Measurements from ENCODE around the gene CAP2.
"Not testable (repeated sequence)": the region's sequence is repeated elsewhere in the genome, so short reads cannot be mapped to it uniquely, and the experiment has no call there.

Gene CAP2

GRCh38 chr6:17429383-17430061 lies 36.1 kb downstream of the CAP2 start:
- Histone ChIP-seq H3K27me3 (replicated peaks; ENCODE audit: control insufficient read depth, insufficient read depth, low read length) (no peaks in the 10 kb centered on the region), H3K36me3 (ENCODE audit: control insufficient read depth, insufficient read depth, low read length) (no peaks in the 10 kb centered on the region), H3K4me3 (replicated peaks; ENCODE audit: low read depth, low read length) (no peak overlapping the region)
- DNase-seq (ENCODE audit: extremely low read depth, insufficient read length): no peak
- no peak for TF ChIP-seq CTCF (IDR thresholded peaks at IDR 0.05; ENCODE audit: insufficient read depth, low read length, poor library complexity, severe bottlenecking)

GRCh38 chr6:17431581-17431980 lies 38.2 kb downstream of the CAP2 start:
- no peaks in the 10 kb centered on the region for H3K36me3 ChIP-seq (ENCODE audit: control insufficient read depth, insufficient read depth, low read length)
- TF ChIP-seq CTCF (IDR thresholded peaks at IDR 0.05; ENCODE audit: insufficient read depth, low read length, poor library complexity, severe bottlenecking): no peak
- DNase-seq (ENCODE audit: extremely low read depth, insufficient read length): no peak
- H3K4me3 ChIP-seq (replicated peaks; ENCODE audit: low read depth, low read length): no peak overlapping the region
- no peaks in the 10 kb centered on the region for H3K27me3 ChIP-seq (replicated peaks; ENCODE audit: control insufficient read depth, insufficient read depth, low read length)

GRCh38 chr6:17432356-17432755 lies 39.0 kb downstream of the CAP2 start:
- no peak for TF ChIP-seq CTCF (IDR thresholded peaks at IDR 0.05; ENCODE audit: insufficient read depth, low read length, poor library complexity, severe bottlenecking)
- Histone ChIP-seq H3K4me3 (replicated peaks; ENCODE audit: low read depth, low read length) (no peak overlapping the region), H3K36me3 (ENCODE audit: control insufficient read depth, insufficient read depth, low read length) (no peaks in the 10 kb centered on the region), H3K27me3 (replicated peaks; ENCODE audit: control insufficient read depth, insufficient read depth, low read length) (no peaks in the 10 kb centered on the region)
- no peak for DNase-seq (ENCODE audit: extremely low read depth, insufficient read length)

- DNase-seq (ENCODE audit: extremely low read depth, insufficient read length): no peak
Observed at GRCh38 chr6:17439243-17439993, 46.0 kb downstream of the CAP2 start.

GRCh38 chr6:17440811-17441210 lies 47.4 kb downstream of the CAP2 start:
- not testable (repeated sequence) for DNase-seq (ENCODE audit: extremely low read depth, insufficient read length); H3K36me3 ChIP-seq (ENCODE audit: control insufficient read depth, insufficient read depth, low read length); H3K27me3 ChIP-seq (replicated peaks; ENCODE audit: control insufficient read depth, insufficient read depth, low read length); H3K4me3 ChIP-seq (replicated peaks; ENCODE audit: low read depth, low read length)

More at GRCh38 chr6:17439243-17439993, 46.0 kb downstream of the CAP2 start:
- no peaks in the 10 kb centered on the region for H3K27me3 ChIP-seq (replicated peaks; ENCODE audit: control insufficient read depth, insufficient read depth, low read length)
- no peaks in the 10 kb centered on the region for H3K36me3 ChIP-seq (ENCODE audit: control insufficient read depth, insufficient read depth, low read length)
- no peak overlapping the region for H3K4me3 ChIP-seq (replicated peaks; ENCODE audit: low read depth, low read length)
- TF ChIP-seq CTCF (IDR thresholded peaks at IDR 0.05; ENCODE audit: insufficient read depth, low read length, poor library complexity, severe bottlenecking): no peak

- no peak overlapping the region for H3K4me3 ChIP-seq (replicated peaks; ENCODE audit: low read depth, low read length)
- no peak for DNase-seq (ENCODE audit: extremely low read depth, insufficient read length)
- H3K27me3 ChIP-seq (replicated peaks; ENCODE audit: control insufficient read depth, insufficient read depth, low read length): no peaks in the 10 kb centered on the region
- H3K36me3 ChIP-seq (ENCODE audit: control insufficient read depth, insufficient read depth, low read length): no peaks in the 10 kb centered on the region
- TF ChIP-seq CTCF (IDR thresholded peaks at IDR 0.05; ENCODE audit: insufficient read depth, low read length, poor library complexity, severe bottlenecking): no peak
Observed at GRCh38 chr6:17442196-17442595, 48.8 kb downstream of the CAP2 start.
